ENCODE results near the gene DCDC1. TPM values are rescaled to one million over a fixed set of nuclear protein-coding genes. Genes with fewer than 3 reads are reported as not detected.

Gene DCDC1
- total RNA-seq, 1 donor from 2014 or later, result not detected

- Histone ChIP-seq H3K27me3 (no peaks in the 10 kb centered on the region), H3K9me3 (no peaks in the 10 kb centered on the region), H3K4me1 (no peaks in the 10 kb centered on the region), H3K27ac (no peak overlapping the region), H3K36me3 (no peaks in the 10 kb centered on the region), H3K4me3 (no peak overlapping the region)
- no peak for DNase-seq (ENCODE audit: low spot score in 2 of 2)
- intact Hi-C loops (cut with DNase I), result no loop called here
- no peak for TF ChIP-seq CTCF (IDR thresholded peaks at IDR 0.05)
Measured at GRCh38 chr11:30814737-30815136, 554.8 kb downstream of the DCDC1 start.

Other genes with a start within 250 kb of the DCDC1 start
- gene DNAJC24, start 121 bp upstream of the DCDC1 start, total RNA-seq, result 22.5 TPM
- gene IMMP1L, start 139.9 kb upstream of the DCDC1 start, total RNA-seq, result not detected
- gene ELP4, start 140.0 kb upstream of the DCDC1 start, total RNA-seq, result 37.1 TPM